ENCODE measurements around the gene PLA2G15.
"Not testable (repeated sequence)": the region's sequence is repeated elsewhere in the genome, so short reads cannot be mapped to it uniquely, and the experiment has no call there.

PLA2G15 gene

GRCh38 chr16:68287276-68288251 is 42.4 kb downstream of the PLA2G15 start:
- TF ChIP-seq CTCF (IDR thresholded peaks at IDR 0.05; ENCODE audit: low read depth, low read length, missing control alignments): no peak
- peak; percentile 43 for DNase-seq (ENCODE audit: extremely low read depth, low read depth)
- H3K4me3 ChIP-seq (replicated peaks; ENCODE audit: low read depth, low read length): no peak overlapping the region

DNA sequence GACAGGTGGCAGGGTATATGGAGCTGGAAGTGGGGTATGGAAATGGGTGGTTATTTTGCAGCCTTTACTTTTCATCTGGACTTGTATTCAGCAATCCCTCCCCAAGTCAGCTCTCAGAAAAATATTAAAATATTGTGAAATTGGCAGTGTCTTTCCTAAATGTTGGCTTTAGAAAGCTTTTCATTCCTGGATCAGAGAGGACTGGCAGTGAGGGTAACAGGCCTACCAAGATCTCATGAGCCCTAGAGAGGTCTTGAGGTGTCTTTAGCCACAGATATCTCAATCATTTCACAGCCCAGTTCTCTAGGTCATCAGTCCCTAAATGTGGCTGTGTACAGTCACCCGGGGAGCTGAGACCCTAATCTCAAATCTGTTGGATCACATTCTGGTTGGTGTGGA is 43.1 kb downstream of the PLA2G15 start:
- no peak for DNase-seq (ENCODE audit: extremely low read depth, low read depth)
- no peak for TF ChIP-seq CTCF (IDR thresholded peaks at IDR 0.05; ENCODE audit: low read depth, low read length, missing control alignments)
- H3K4me3 ChIP-seq (replicated peaks; ENCODE audit: low read depth, low read length): no peak overlapping the region

DNA sequence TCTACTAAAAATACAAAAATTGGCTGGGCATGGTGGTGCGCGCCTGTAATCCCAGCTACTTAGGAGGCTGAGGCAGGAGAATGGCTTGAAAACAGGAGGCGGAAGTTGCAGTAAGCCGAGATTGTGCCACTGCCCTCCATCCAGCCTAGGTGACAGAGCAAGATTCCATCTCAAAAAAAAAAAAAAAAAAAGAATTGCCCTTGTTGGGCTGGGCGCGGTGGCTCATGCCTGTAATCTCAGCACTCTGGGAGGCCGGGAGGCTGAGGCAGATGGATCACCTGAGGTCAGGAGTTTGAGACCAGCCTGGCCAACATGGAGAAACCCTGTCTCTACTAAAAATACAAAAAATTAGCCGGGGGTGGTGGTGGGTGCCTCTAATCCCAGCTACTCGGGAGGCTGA is 43.6 kb downstream of the PLA2G15 start:
- H3K4me3 ChIP-seq (replicated peaks; ENCODE audit: low read depth, low read length); DNase-seq (ENCODE audit: extremely low read depth, low read depth): not testable (repeated sequence)

GRCh38 chr16:68289202-68289601 is 44.0 kb downstream of the PLA2G15 start:
- no peak for TF ChIP-seq CTCF (IDR thresholded peaks at IDR 0.05; ENCODE audit: low read depth, low read length, missing control alignments)
- no peak overlapping the region for H3K4me3 ChIP-seq (replicated peaks; ENCODE audit: low read depth, low read length)
- no peak for DNase-seq (ENCODE audit: extremely low read depth, low read depth)

DNA sequence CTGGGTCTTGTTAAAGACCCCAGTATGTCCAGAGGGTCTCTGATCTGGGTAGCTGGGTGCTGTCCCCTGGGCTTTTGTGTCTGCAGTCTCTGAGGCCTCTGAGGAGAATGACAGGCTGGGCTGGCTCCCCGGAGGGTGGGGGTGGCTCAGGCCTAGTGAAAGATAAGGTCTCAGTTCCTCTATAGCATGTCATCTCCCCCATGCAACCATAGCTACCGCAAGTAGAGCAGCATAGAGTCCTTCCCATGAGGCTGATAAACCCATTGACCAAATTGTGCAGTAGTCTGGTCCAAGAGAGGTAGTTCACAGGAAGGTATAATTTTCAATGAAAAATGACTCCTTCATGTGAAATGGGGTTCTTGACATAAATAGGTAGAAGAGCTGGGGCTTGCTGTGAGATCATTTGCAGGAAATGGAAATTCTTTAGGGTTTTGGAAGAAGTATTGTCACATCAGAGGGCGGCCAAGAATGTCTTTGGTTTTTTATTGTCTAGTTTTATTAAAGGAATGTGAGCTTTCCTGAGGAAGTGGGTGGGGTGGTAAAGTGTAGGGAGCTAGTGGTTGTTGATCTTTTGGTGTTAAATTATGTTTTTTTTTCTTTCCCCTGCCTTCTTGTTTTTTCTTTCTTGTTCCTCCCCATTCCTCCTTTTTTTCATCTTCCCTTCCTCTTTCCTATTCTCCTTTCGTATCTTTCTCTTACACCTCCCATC is 44.6 kb downstream of the PLA2G15 start:
- no peak for DNase-seq (ENCODE audit: extremely low read depth, low read depth)
- no peak overlapping the region for H3K4me3 ChIP-seq (replicated peaks; ENCODE audit: low read depth, low read length)
- TF ChIP-seq CTCF (IDR thresholded peaks at IDR 0.05; ENCODE audit: low read depth, low read length, missing control alignments): no peak

DNA sequence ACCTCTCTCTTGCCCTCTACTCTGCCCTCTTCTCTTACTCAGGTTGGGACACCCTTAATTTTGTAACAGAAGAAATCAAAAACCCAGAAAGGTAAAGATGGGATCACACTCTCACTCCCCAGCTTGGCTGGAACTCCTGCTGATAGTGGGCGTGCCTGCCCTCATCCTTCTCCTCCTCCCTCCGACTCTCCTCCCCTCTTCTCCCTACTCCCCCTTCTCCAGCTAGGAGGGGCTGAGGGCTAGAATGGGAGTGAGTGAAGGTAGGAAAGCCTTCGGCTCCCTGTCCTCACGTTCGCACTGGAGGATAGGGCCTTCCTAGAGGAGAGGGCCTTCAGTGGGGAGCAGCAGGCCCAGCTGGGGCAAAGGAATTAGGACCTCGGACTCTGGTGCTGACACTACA is 45.3 kb downstream of the PLA2G15 start:
- no peak for DNase-seq (ENCODE audit: extremely low read depth, low read depth)
- TF ChIP-seq CTCF (IDR thresholded peaks at IDR 0.05; ENCODE audit: low read depth, low read length, missing control alignments): no peak
- no peak overlapping the region for H3K4me3 ChIP-seq (replicated peaks; ENCODE audit: low read depth, low read length)

DNA sequence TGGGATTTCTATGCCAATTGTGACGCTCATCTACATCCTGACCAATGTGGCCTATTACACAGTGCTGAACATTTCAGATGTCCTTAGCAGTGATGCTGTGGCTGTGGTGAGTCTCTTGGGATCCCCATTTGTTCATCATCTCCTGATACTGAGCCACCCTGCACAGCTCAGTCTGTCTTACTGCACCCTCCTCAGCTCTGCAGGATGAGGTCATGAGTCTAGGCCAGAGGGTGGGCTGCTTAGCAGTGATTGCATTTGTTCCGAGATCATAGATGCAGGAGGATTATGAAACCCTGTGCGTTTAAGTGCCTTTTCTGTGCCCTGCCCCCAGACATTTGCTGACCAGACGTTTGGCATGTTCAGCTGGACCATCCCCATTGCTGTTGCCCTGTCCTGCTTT is 46.1 kb downstream of the PLA2G15 start:
- TF ChIP-seq CTCF (IDR thresholded peaks at IDR 0.05; ENCODE audit: low read depth, low read length, missing control alignments): no peak
- no peak for DNase-seq (ENCODE audit: extremely low read depth, low read depth)
- no peak overlapping the region for H3K4me3 ChIP-seq (replicated peaks; ENCODE audit: low read depth, low read length)

Data from HFF-Myc (cell line).